HepG2 (cell line): ENCODE data around the gene LBR. TPM values are rescaled to one million over a fixed set of nuclear protein-coding genes. Genes with fewer than 3 reads are reported as not detected.

Source experiments
- ATAC-seq: fragments of 200-7000 bp; cut with Tn5 transposase; 3 replicates; pipeline ENCODE4 v1.9.1; 2020; ENCODE audit warnings: mild to moderate bottlenecking, moderate library complexity
- BruUV-seq: library from RNA; stranded (reverse); fragments of 400-500 nt; replicated peaks from 2 replicates; lab custom pipeline; 2021; lab: Mats Ljungman, UMichigan
- CTCF ChIA-PET: fragments of 300-600 bp; formaldehyde crosslinking; extraction: SDS; loops from one replicate; lab custom pipeline; 2021; ENCODE audit warnings: low total read pairs, inconsistent platforms, low intra/inter-chr PET ratio; lab: Yijun Ruan, JAX
- POLR2A ChIA-PET: fragments of 350-600 bp; sonication (Branson Sonifier 250); formaldehyde crosslinking; loops from one replicate; lab custom pipeline; 2020; ENCODE audit warnings: antibody characterized with exemption, inconsistent platforms; lab: Yijun Ruan, JAX
- DNase-seq: peaks from one replicate; pipeline ENCODE4 v3.0.0-alpha.2; 2015; ENCODE audit warnings: low spot score
- FAIRE-seq: peaks from 3 replicates; lab custom pipeline; 2011; peaks lifted over from hg19 to GRCh38; lab: Jason Lieb, UNC
- H2AFZ ChIP-seq: one replicate; pipeline ENCODE4 v1.6.1; 2011; ENCODE audit warnings: low read length, inconsistent platforms
- H3K27ac ChIP-seq: fragments of 300-600 bp; 3 replicates; pipeline ENCODE4 v1.8.0; 2011; ENCODE audit warnings: mixed run types, mild to moderate bottlenecking, mixed read lengths, low read length, inconsistent platforms; ENCODE audit not compliant: insufficient read depth; ENCODE audit errors: extremely low read length
- H3K27me3 ChIP-seq, 2 experiments: fragments of 200-600 bp in 1 of 2; 2 replicates in 1 of 2; 3 replicates in 1 of 2; pipeline versions ENCODE4 v1.6.0 to v1.8.0; 2011; ENCODE audit warnings: low read length in 2 of 2, mild to moderate bottlenecking in 2 of 2, moderate library complexity in 2 of 2, inconsistent platforms in 1 of 2; ENCODE audit not compliant: insufficient read depth in 2 of 2, control insufficient read depth in 1 of 2
- H3K36me3 ChIP-seq, 2 experiments: fragments of 200-600 bp in 1 of 2; replicated peaks in 1 of 2; 2 replicates in 1 of 2; 3 replicates in 1 of 2; pipeline versions ENCODE4 v1.5.1 to v1.8.0; 2011; ENCODE audit warnings: low read length in 2 of 2, inconsistent platforms in 1 of 2; ENCODE audit not compliant: insufficient read depth in 2 of 2, control insufficient read depth in 1 of 2
- H3K4me1 ChIP-seq: 2 replicates; pipeline ENCODE4 v1.5.1; 2012; ENCODE audit warnings: low read length, inconsistent platforms; ENCODE audit not compliant: insufficient read depth
- H3K4me2 ChIP-seq: 2 replicates; pipeline ENCODE4 v1.6.0; 2011; ENCODE audit warnings: low read depth, low read length, inconsistent platforms
- H3K4me3 ChIP-seq, 3 experiments: fragments of 200-600 bp in 1 of 3; sonication (generic), shearing (Covaris generic) in 1 of 3; replicated peaks in 1 of 3; 2 replicates each; pipeline ENCODE4 v1.5.1; 2011 to 2016; ENCODE audit warnings: low read length in 3 of 3, inconsistent platforms in 2 of 3, low read depth in 2 of 3, mild to moderate bottlenecking in 2 of 3, control low read depth in 1 of 3, mixed read lengths in 1 of 3; ENCODE audit not compliant: insufficient read depth in 1 of 3
- H3K79me2 ChIP-seq: one replicate; pipeline ENCODE4 v1.6.1; 2011; ENCODE audit warnings: low read length, inconsistent platforms; ENCODE audit not compliant: insufficient read depth
- H3K9ac ChIP-seq: 2 replicates; pipeline ENCODE4 v1.6.0; 2011; ENCODE audit warnings: mild to moderate bottlenecking, low read depth, low read length, inconsistent platforms; ENCODE audit not compliant: insufficient read depth
- H3K9me3 ChIP-seq: 2 replicates; pipeline ENCODE4 v1.5.1; 2012; ENCODE audit warnings: mild to moderate bottlenecking, low read length
- H4K20me1 ChIP-seq: 2 replicates; pipeline ENCODE4 v1.6.0; 2011; ENCODE audit warnings: inconsistent platforms, mild to moderate bottlenecking, low read length, moderate library complexity; ENCODE audit not compliant: insufficient read depth
- ARHGAP35 ChIP-seq: sonication (generic); formaldehyde crosslinking; IDR thresholded peaks from 2 replicates; pipeline ENCODE4 v1.9.0; 2022; ENCODE audit warnings: mild to moderate bottlenecking, inconsistent platforms, moderate library complexity, missing genetic modification reagents, borderline replicate concordance
- BHLHE40 ChIP-seq: IDR thresholded peaks from 2 replicates; pipeline ENCODE4 v1.6.1; 2011; ENCODE audit warnings: low read length, improper control_type of control experiment
- FOXC1 ChIP-seq: sonication (generic); formaldehyde crosslinking; IDR thresholded peaks from 2 replicates; pipeline ENCODE4 v1.8.0; 2022; ENCODE audit warnings: mild to moderate bottlenecking, missing genetic modification reagents, borderline replicate concordance
- HNF4A ChIP-seq: sonication (generic); formaldehyde crosslinking; IDR thresholded peaks from 2 replicates; pipeline ENCODE4 v1.4.0; 2020; ENCODE audit warnings: missing genetic modification reagents
- PRMT3 ChIP-seq: sonication (generic); formaldehyde crosslinking; IDR thresholded peaks from 2 replicates; pipeline ENCODE4 v1.8.1; 2022; ENCODE audit warnings: low read depth, mild to moderate bottlenecking, moderate library complexity, missing genetic modification reagents, borderline replicate concordance
- RAD51 ChIP-seq: fragments of 450-650 bp; IDR thresholded peaks from 2 replicates; pipeline ENCODE4 v1.6.1; 2016; ENCODE audit warnings: borderline replicate concordance
- SAP130 ChIP-seq: IDR thresholded peaks from 2 replicates; pipeline ENCODE4 v1.6.1; 2016; ENCODE audit warnings: low read depth
- STAT5B ChIP-seq: sonication (generic); formaldehyde crosslinking; IDR thresholded peaks from 2 replicates; pipeline ENCODE4 v1.4.0; 2020; ENCODE audit warnings: missing genetic modification reagents
- TRIM22 ChIP-seq: fragments of 450-650 bp; IDR thresholded peaks from 2 replicates; pipeline ENCODE4 v1.6.1; 2017
- ZNF382 ChIP-seq: sonication (generic); formaldehyde crosslinking; IDR thresholded peaks from 2 replicates; pipeline ENCODE4 v1.5.0; 2020; ENCODE audit warnings: missing genetic modification reagents, mild to moderate bottlenecking, borderline replicate concordance
- ZNF414 ChIP-seq: sonication (generic); formaldehyde crosslinking; IDR thresholded peaks from 2 replicates; pipeline ENCODE4 v1.5.0; 2020; ENCODE audit warnings: missing genetic modification reagents
- ZNF558 ChIP-seq: sonication (generic); formaldehyde crosslinking; IDR thresholded peaks from 2 replicates; pipeline ENCODE4 v1.9.0; 2022; ENCODE audit warnings: mild to moderate bottlenecking, missing genetic modification reagents, borderline replicate concordance
- ZNF564 ChIP-seq: sonication (generic); formaldehyde crosslinking; IDR thresholded peaks from 2 replicates; pipeline ENCODE4 v1.8.1; 2023; ENCODE audit warnings: mild to moderate bottlenecking, missing genetic modification reagents
- ZNF773 ChIP-seq: sonication (generic); formaldehyde crosslinking; IDR thresholded peaks from 2 replicates; pipeline ENCODE4 v1.4.0; 2020; ENCODE audit warnings: missing genetic modification reagents, borderline replicate concordance
- WGBS: methylation state at CpG from one replicate; pipeline ENCODE4 v1.1.6; 2017; ENCODE audit warnings: low lambda C conversion rate; 5-methylcytosine and 5-hydroxymethylcytosine counted together
- in situ Hi-C: cut with HindIII; loops from 2 replicates; pipeline ENCODE4 v1.10.0; 2017; ENCODE audit warnings: low pct_unique_long_range_greater_than_20kb; ENCODE audit not compliant: extremely low pct_ligation_motif_present
- intact Hi-C: fragments of 100-400 bp; cut with micrococcal nuclease; formaldehyde crosslinking; loops from one replicate; pipeline ENCODE4 v1.10.0; 2022; ENCODE audit not compliant: unreplicated experiment
- polyA plus RNA-seq, 8 experiments: library from polyadenylated mRNA; depleted of rRNA in 3 of 8; stranded (reverse) in 7 of 8; unstranded in 1 of 8; fragments of >200 nt; fragmentation: Illumina TruSeq in 4 of 8; extraction: Trizol in 4 of 8; gene quantifications; 2 replicates each; pipeline versions ENCODE4 v1.2.1 to v1.2.3, GENCODE V29; 2011 to 2016; ENCODE audit warnings: low read depth in 4 of 8, missing spikeins in 1 of 8, mixed read lengths in 1 of 8; ENCODE audit not compliant: insufficient read depth in 1 of 8
- total RNA-seq, 5 experiments: library from RNA; depleted of rRNA; stranded (reverse); fragments of >200 nt; fragmentation: Illumina TruSeq; extraction: Trizol; gene quantifications; 2 replicates each; pipeline ENCODE4 v1.2.3, GENCODE V29; 2016; ENCODE audit warnings: low read depth in 1 of 5
- TF ChIP-seq, protein P1 (sequence below): IDR thresholded peaks from 2 replicates; pipeline ENCODE4 v1.6.1; 2016; ENCODE audit warnings: mild to moderate bottlenecking

The LBR gene
- total and polyA plus RNA-seq, 2 of the 13 experiments (the other 11 are each of a cell fraction or from before 2014, with no cell fraction given): 38.9 to 76.7 TPM

GRCh38 chr1:225400968-225401367 lies 26.9 kb downstream of the LBR start:
- ATAC-seq (no peak), DNase-seq (no peak)
- 97% methylated on average over 5 of the region's 5 CpGs for WGBS
- no peaks in the 10 kb centered on the region for H3K27me3 ChIP-seq
- no peak for TF ChIP-seq SAP130 (CRISPR knock-in tag)
- TF ChIP-seq ZNF773 (CRISPR knock-in tag): no peak
- no peak for TF ChIP-seq BHLHE40
- no peak for TF ChIP-seq ZNF564 (CRISPR knock-in tag)
- TF ChIP-seq, protein P1, sequence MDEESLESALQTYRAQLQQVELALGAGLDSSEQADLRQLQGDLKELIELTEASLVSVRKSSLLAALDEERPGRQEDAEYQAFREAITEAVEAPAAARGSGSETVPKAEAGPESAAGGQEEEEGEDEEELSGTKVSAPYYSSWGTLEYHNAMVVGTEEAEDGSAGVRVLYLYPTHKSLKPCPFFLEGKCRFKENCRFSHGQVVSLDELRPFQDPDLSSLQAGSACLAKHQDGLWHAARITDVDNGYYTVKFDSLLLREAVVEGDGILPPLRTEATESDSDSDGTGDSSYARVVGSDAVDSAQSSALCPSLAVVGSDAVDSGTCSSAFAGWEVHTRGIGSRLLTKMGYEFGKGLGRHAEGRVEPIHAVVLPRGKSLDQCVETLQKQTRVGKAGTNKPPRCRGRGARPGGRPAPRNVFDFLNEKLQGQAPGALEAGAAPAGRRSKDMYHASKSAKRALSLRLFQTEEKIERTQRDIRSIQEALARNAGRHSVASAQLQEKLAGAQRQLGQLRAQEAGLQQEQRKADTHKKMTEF (CRISPR knock-in tag): no peak
- no peak for TF ChIP-seq ZNF382 (CRISPR knock-in tag)
- TF ChIP-seq ZNF558 (CRISPR knock-in tag): no peak
- TF ChIP-seq STAT5B: no peak
- TF ChIP-seq FOXC1 (CRISPR knock-in tag): no peak
- no peak for TF ChIP-seq ZNF414
- TF ChIP-seq TRIM22: no peak
- TF ChIP-seq RAD51: no peak
- TF ChIP-seq ARHGAP35: no peak
- no peak for TF ChIP-seq PRMT3 (CRISPR knock-in tag)
- no peak for TF ChIP-seq HNF4A
- TF ChIP-seq, all 625 proteins: peak for 0
- H3K9me3 ChIP-seq: no peaks in the 10 kb centered on the region
- in situ Hi-C loops: no loop called here
- H3K27ac ChIP-seq: no peak overlapping the region
- H2AFZ ChIP-seq: no peak overlapping the region
- H3K79me2 ChIP-seq: no peaks in the 10 kb centered on the region
- ChIA-PET CTCF (no interaction called here), POLR2A (no interaction called here)
- BruUV-seq: no TSS peak
- FAIRE-seq: no peak
- no peak overlapping the region for H3K4me3 ChIP-seq
- H3K36me3 ChIP-seq: peaks cover 2 to 53% of the 10 kb centered on the region in 2 experiments
- no peak overlapping the region for H3K4me2 ChIP-seq
- H3K4me1 ChIP-seq: no peaks in the 10 kb centered on the region
- intact Hi-C loops: no loop called here
- no peak overlapping the region for H3K9ac ChIP-seq
- no peaks in the 10 kb centered on the region for H4K20me1 ChIP-seq
